H1 (cell line): ENCODE results near the gene ACVR2B. TPM values are rescaled to one million over a fixed set of nuclear protein-coding genes. Genes with fewer than 3 reads are reported as not detected.

Source experiments
- JUN ChIP-seq: IDR thresholded peaks from 2 replicates; pipeline ENCODE4 v1.6.1; 2011; ENCODE audit warnings: low read depth, mild to moderate bottlenecking, improper control_type of control experiment, low read length
- polyA plus RNA-seq, 7 experiments: library from polyadenylated mRNA; depleted of rRNA in 3 of 7; stranded (reverse) in 5 of 7; unstranded in 2 of 7; fragments of >200 nt in 5 of 7; fragments of 200-250 nt in 2 of 7; gene quantifications; 1 replicate in 5 of 7; 2 replicates in 1 of 7; 4 replicates in 1 of 7; pipeline versions ENCODE4 v1.2.1 to v1.2.3, GENCODE V29; 2011 to 2013; ENCODE audit warnings: missing spikeins in 2 of 7, mixed read lengths in 2 of 7
- total RNA-seq: library from RNA; stranded (reverse); fragmentation: NEBNext Ultra II Directional; extraction: Animal tissue kit (Norgen Biotek cat#: 25700); gene quantifications from 2 replicates; pipeline ENCODE4 v1.2.1, GENCODE V29; 2021

The ACVR2B gene
- total and polyA plus RNA-seq, 2 of the 8 experiments (the other 6 are each of a cell fraction or from before 2014, with no cell fraction given) = 24.7 to 109 TPM

GRCh38 chr3:38534604-38535003, 80.9 kb downstream of the ACVR2B start (continued):
- TF ChIP-seq JUN = no peak
